ENCODE measurements around the gene TPRG1L.

The TPRG1L gene

GRCh38 chr1:3662080-3662671, 37.4 kb downstream of the TPRG1L start:
- Mint-ChIP-seq H3K9me3 (no peaks in the 10 kb centered on the region), H3K27me3 (peaks cover 22% of the 10 kb centered on the region), H3K4me3 (no peak overlapping the region), H3K4me1 (ENCODE audit: low read depth) (peaks cover 4% of the 10 kb centered on the region), H3K27ac (no peak overlapping the region), H3K36me3 (ENCODE audit: low read depth) (no peaks in the 10 kb centered on the region)

GRCh38 chr1:3663999-3664699, 39.3 kb downstream of the TPRG1L start:
- H3K4me3 Mint-ChIP-seq = no peak overlapping the region
- no peak overlapping the region for H3K27ac Mint-ChIP-seq
- H3K4me1 Mint-ChIP-seq (ENCODE audit: low read depth) = peaks cover 4% of the 10 kb centered on the region
- H3K36me3 Mint-ChIP-seq (ENCODE audit: low read depth) = no peaks in the 10 kb centered on the region
- no peaks in the 10 kb centered on the region for H3K9me3 Mint-ChIP-seq
- peaks cover 10% of the 10 kb centered on the region for H3K27me3 Mint-ChIP-seq

- peaks cover 4% of the 10 kb centered on the region for H3K4me1 Mint-ChIP-seq (ENCODE audit: low read depth)
- no peak overlapping the region for H3K4me3 Mint-ChIP-seq
- no peaks in the 10 kb centered on the region for H3K9me3 Mint-ChIP-seq
- H3K27ac Mint-ChIP-seq = no peak overlapping the region
- H3K27me3 Mint-ChIP-seq = peaks cover 8% of the 10 kb centered on the region
- H3K36me3 Mint-ChIP-seq (ENCODE audit: low read depth) = no peaks in the 10 kb centered on the region
Measured at GRCh38 chr1:3664700-3665375, 40.0 kb downstream of the TPRG1L start.

GRCh38 chr1:3668148-3668547, 43.3 kb downstream of the TPRG1L start:
- Mint-ChIP-seq H3K4me3 (no peak overlapping the region), H3K27ac (no peak overlapping the region), H3K9me3 (no peaks in the 10 kb centered on the region), H3K4me1 (ENCODE audit: low read depth) (peaks cover 4% of the 10 kb centered on the region), H3K36me3 (ENCODE audit: low read depth) (no peaks in the 10 kb centered on the region), H3K27me3 (no peaks in the 10 kb centered on the region)

- Mint-ChIP-seq H3K27me3 (no peaks in the 10 kb centered on the region), H3K27ac (no peak overlapping the region), H3K9me3 (no peaks in the 10 kb centered on the region), H3K4me3 (no peak overlapping the region), H3K4me1 (ENCODE audit: low read depth) (peaks cover 10% of the 10 kb centered on the region), H3K36me3 (ENCODE audit: low read depth) (no peaks in the 10 kb centered on the region)
Measured at GRCh38 chr1:3668585-3669300, 43.9 kb downstream of the TPRG1L start.

GRCh38 chr1:3669421-3669821, 44.6 kb downstream of the TPRG1L start:
- H3K27ac Mint-ChIP-seq = no peak overlapping the region
- H3K9me3 Mint-ChIP-seq = no peaks in the 10 kb centered on the region
- H3K4me1 Mint-ChIP-seq (ENCODE audit: low read depth) = peaks cover 10% of the 10 kb centered on the region
- no peaks in the 10 kb centered on the region for H3K27me3 Mint-ChIP-seq
- H3K4me3 Mint-ChIP-seq = no peak overlapping the region
- H3K36me3 Mint-ChIP-seq (ENCODE audit: low read depth) = no peaks in the 10 kb centered on the region

- no peaks in the 10 kb centered on the region for H3K36me3 Mint-ChIP-seq (ENCODE audit: low read depth)
- no peaks in the 10 kb centered on the region for H3K9me3 Mint-ChIP-seq
- H3K27ac Mint-ChIP-seq = no peak overlapping the region
- H3K4me1 Mint-ChIP-seq (ENCODE audit: low read depth) = peaks cover 10% of the 10 kb centered on the region
- no peak overlapping the region for H3K4me3 Mint-ChIP-seq
- no peaks in the 10 kb centered on the region for H3K27me3 Mint-ChIP-seq
Measured at GRCh38 chr1:3669971-3670431, 45.2 kb downstream of the TPRG1L start.

GRCh38 chr1:3670823-3671265, 46.0 kb downstream of the TPRG1L start:
- no peak overlapping the region for H3K4me3 Mint-ChIP-seq
- H3K27me3 Mint-ChIP-seq = no peaks in the 10 kb centered on the region
- no peaks in the 10 kb centered on the region for H3K9me3 Mint-ChIP-seq
- H3K27ac Mint-ChIP-seq = no peak overlapping the region
- no peaks in the 10 kb centered on the region for H3K36me3 Mint-ChIP-seq (ENCODE audit: low read depth)
- peaks cover 10% of the 10 kb centered on the region for H3K4me1 Mint-ChIP-seq (ENCODE audit: low read depth)

- no peak overlapping the region for H3K27ac Mint-ChIP-seq
- no peaks in the 10 kb centered on the region for H3K9me3 Mint-ChIP-seq
- peaks cover 10% of the 10 kb centered on the region for H3K4me1 Mint-ChIP-seq (ENCODE audit: low read depth)
- H3K27me3 Mint-ChIP-seq = no peaks in the 10 kb centered on the region
- no peaks in the 10 kb centered on the region for H3K36me3 Mint-ChIP-seq (ENCODE audit: low read depth)
- H3K4me3 Mint-ChIP-seq = no peak overlapping the region
Measured at GRCh38 chr1:3671371-3672180, 46.8 kb downstream of the TPRG1L start.

GRCh38 chr1:3672231-3672970, 47.6 kb downstream of the TPRG1L start:
- Mint-ChIP-seq H3K27me3 (no peaks in the 10 kb centered on the region), H3K27ac (no peak overlapping the region), H3K4me3 (no peak overlapping the region), H3K9me3 (no peaks in the 10 kb centered on the region), H3K4me1 (ENCODE audit: low read depth) (peaks cover 14% of the 10 kb centered on the region), H3K36me3 (ENCODE audit: low read depth) (no peaks in the 10 kb centered on the region)

GRCh38 chr1:3672971-3673361, 48.2 kb downstream of the TPRG1L start:
- Mint-ChIP-seq H3K27ac (no peak overlapping the region), H3K4me1 (ENCODE audit: low read depth) (peaks cover 20% of the 10 kb centered on the region), H3K4me3 (no peak overlapping the region), H3K36me3 (ENCODE audit: low read depth) (no peaks in the 10 kb centered on the region), H3K27me3 (no peaks in the 10 kb centered on the region), H3K9me3 (no peaks in the 10 kb centered on the region)

GRCh38 chr1:3673381-3674099, 48.7 kb downstream of the TPRG1L start:
- peaks cover 22% of the 10 kb centered on the region for H3K4me1 Mint-ChIP-seq (ENCODE audit: low read depth)
- H3K4me3 Mint-ChIP-seq = no peak overlapping the region

More at GRCh38 chr1:3673381-3674099, 48.7 kb downstream of the TPRG1L start:
- Mint-ChIP-seq H3K27me3 (no peaks in the 10 kb centered on the region), H3K27ac (peak overlapping the region; percentile 22), H3K36me3 (ENCODE audit: low read depth) (no peaks in the 10 kb centered on the region), H3K9me3 (no peaks in the 10 kb centered on the region)

All from stimulated activated naive CD8-positive, alpha-beta T cell treated with anti-CD3 and anti-CD28 coated beads, Interleukin-15, Interleukin-2, amounts not matched to agents 100 ng/mL and 50 ng/mL, for 24 hours (primary cell).